Fibroblast of villous mesenchyme (primary cell): ENCODE data around the gene SFSWAP. TPM values are rescaled to one million over a fixed set of nuclear protein-coding genes. Genes with fewer than 3 reads are reported as not detected.
A peak's percentile ranks its signal among the peaks of the same experiment; 100 is the strongest.
"Not testable (repeated sequence)": the region's sequence is repeated elsewhere in the genome, so short reads cannot be mapped to it uniquely, and the experiment has no call there.

ENCODE experiments used
- DNase-seq: peaks from one replicate; pipeline ENCODE4 v3.0.0-alpha.2; 2010; ENCODE audit warnings: low read depth
- H3K4me3 ChIP-seq: 2 replicates; pipeline ENCODE4 v1.5.1; 2011; ENCODE audit warnings: low read depth, mild to moderate bottlenecking, low read length
- total RNA-seq: library from RNA; depleted of rRNA; stranded (reverse); fragments of >200 nt; gene quantifications from 2 replicates; pipeline ENCODE4 v1.2.3, GENCODE V29; 2012
- TF ChIP-seq, protein P1 (sequence below): IDR thresholded peaks from 2 replicates; pipeline ENCODE4 v1.5.1; 2012; ENCODE audit warnings: low read depth, mild to moderate bottlenecking, low read length; ENCODE audit not compliant: insufficient read depth

The SFSWAP gene
- total RNA-seq: 25.8 and 28.5 TPM in 2 replicates

DNA sequence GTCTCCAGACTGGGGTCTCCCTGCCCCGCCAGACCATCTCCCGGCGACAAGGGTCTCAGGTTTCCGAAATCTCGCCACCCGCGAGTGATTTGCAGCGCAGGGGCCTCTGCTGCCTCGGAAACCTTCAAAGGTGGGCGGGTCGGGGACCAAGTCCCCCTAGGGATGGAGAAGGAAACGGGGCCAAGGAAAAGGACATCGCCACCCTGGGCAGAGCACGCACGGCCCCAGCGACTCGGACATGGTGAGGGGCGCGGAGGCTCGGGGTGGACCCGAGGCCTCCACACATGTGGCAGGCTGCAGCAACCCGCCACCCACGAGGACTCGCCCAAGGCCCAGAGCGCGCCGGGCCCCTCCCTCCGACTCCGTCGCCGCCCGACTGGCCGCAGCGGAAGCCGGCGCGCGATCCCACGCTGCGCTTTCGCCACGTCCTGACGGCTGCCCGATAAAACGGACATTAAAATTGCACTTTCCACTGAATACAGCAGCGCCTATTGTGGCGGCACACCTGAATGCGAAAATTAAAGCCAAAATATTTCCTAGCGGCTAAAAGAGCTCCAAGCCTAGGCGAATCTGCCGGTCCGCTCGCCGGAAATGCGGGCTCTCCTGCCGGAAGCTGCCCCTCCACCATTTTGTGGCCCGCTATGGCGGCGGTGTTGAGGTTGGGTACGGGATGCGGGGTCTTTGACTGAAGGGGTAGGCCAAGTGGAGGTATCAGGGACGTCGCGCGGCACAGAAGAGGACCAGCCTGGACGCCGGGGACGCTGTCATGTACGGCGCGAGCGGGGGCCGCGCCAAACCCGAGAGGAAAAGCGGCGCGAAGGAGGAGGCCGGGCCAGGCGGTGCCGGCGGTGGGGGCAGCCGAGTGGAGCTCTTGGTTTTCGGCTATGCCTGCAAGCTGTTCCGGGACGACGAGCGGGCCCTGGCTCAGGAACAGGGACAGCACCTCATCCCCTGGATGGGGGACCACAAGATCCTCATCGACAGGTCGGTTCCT lies at the start of gene SFSWAP:
Gene SFSWAP (plus strand): TSS at position 627 of the 994 bp plus-strand sequence. CDS start 140 bp downstream, at position 767.
- TF ChIP-seq, protein P1, sequence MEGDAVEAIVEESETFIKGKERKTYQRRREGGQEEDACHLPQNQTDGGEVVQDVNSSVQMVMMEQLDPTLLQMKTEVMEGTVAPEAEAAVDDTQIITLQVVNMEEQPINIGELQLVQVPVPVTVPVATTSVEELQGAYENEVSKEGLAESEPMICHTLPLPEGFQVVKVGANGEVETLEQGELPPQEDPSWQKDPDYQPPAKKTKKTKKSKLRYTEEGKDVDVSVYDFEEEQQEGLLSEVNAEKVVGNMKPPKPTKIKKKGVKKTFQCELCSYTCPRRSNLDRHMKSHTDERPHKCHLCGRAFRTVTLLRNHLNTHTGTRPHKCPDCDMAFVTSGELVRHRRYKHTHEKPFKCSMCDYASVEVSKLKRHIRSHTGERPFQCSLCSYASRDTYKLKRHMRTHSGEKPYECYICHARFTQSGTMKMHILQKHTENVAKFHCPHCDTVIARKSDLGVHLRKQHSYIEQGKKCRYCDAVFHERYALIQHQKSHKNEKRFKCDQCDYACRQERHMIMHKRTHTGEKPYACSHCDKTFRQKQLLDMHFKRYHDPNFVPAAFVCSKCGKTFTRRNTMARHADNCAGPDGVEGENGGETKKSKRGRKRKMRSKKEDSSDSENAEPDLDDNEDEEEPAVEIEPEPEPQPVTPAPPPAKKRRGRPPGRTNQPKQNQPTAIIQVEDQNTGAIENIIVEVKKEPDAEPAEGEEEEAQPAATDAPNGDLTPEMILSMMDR: no peak
- peak within 1 kb of the TSS; percentile 99 for H3K4me3 ChIP-seq
- DNase-seq: peak; percentile 71

DNA sequence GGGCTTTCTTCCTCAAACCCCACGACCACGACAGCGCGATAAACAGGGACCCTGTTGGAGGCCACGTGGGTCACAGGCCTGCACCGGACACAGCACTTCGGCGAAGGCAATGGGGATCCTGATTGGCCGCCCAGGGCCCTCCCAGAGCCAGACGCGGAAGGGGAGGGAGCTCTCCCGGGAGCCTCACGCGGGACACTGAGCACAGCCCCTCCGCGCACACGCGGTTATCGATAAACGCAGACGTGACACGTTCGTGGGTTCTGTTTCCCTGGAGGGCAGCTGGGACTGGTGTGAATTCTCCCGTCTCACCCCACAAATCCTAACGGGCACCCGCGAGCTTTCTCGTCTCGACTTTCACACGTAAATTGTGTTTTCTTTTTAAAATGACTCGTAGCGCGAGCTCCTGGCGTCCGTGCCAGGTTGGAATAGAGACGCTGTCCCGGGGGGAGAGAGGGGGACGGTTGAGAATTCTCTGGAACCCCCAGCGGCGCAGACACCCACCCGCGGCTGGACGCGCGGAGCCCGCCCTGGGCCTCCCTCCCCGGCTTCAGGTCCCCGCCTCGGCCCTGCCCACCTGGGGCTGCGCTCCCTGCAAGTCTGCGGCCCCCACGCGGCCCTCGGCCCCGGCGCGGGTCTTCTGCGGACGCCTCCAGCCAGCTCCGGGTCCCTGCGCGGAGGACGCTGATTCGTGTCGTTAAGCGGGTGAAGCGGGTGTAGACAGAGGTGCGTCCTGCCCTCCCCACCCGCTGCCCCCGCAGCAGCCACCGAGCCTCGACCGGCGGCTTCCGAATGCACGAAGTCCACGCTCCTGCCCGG lies 49.5 kb upstream of the SFSWAP start:
- not testable (repeated sequence) for H3K4me3 ChIP-seq, DNase-seq

DNA sequence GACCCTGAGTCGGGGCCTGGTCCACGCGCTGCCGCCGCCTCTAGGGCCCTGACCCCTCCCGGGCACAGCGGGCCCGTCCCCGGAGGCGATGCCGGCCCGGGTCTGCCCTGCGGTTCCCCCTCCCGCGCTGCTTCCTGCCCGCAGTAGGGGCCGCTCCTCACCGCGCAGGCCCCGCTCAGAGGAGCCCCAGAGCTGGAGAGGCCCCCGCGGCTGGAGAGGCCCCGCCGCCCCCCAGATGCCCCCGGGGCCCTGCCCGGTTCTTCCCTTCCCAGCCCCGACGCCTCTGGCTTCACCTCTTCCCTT lies 49.0 kb upstream of the SFSWAP start:
- not testable (repeated sequence) for DNase-seq, H3K4me3 ChIP-seq

DNA sequence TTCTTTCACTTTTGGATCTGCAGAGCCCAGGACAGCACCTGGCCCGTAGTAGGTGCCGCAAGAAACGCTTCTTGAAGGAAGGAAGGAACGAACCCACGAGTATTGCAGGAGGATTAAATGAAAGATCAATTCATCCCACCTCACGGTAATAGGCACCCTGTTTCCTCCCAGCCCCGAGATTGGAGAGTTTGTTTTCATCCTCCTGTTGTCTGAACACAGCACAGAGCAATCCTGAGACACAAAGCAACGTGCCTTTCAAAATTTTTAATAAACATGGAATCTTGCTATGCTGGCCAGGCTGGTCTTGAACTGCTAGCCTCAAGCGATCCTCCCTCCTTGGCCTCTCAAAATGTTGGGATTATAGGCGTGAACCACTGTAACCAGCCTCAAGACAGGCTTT lies 48.5 kb upstream of the SFSWAP start:
- DNase-seq, H3K4me3 ChIP-seq: not testable (repeated sequence)

DNA sequence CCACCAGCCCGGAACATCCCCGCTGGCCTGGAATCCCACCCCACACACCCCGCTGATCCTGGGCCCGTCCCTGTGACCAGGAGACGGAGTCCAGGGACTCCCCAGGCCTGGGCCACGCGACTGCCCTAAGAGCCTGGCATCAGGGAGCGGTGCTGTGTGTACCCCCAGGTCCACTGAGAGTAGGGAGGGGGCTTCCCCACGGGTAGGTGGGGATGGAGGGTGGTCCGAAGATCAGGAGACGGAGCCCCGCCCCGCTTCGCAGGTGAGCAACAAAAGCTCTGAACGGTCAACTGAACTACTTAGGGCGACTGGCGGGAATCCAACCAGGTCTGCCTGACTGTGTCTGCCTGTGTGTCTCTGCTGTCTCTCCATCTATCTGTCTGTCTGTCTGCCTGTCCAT lies 45.2 kb upstream of the SFSWAP start:
- not testable (repeated sequence) for H3K4me3 ChIP-seq

DNA sequence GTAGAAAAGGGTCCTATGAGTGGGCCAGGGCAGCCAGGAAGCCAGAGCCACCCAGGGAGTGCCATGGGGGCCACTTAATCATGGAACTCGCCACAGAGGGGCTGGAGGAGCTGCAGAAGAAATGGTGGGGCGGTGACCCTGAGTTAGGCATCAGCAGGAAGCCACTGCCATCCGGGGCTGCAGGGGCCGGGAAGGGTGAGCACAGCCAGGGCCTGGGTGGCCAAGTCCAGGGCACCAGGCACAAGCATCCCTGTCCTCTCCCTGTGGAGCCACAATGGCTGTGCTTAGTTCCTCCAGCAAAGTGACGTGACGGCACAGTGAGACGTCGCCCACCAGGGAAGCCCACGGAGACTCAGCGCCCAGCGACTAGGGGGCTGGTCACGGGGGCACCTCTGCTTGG lies 44.4 kb upstream of the SFSWAP start:
- not testable (repeated sequence) for H3K4me3 ChIP-seq, DNase-seq

More for the DNA sequence above, 45.2 kb upstream of the SFSWAP start:
- DNase-seq: not testable (repeated sequence)

DNA sequence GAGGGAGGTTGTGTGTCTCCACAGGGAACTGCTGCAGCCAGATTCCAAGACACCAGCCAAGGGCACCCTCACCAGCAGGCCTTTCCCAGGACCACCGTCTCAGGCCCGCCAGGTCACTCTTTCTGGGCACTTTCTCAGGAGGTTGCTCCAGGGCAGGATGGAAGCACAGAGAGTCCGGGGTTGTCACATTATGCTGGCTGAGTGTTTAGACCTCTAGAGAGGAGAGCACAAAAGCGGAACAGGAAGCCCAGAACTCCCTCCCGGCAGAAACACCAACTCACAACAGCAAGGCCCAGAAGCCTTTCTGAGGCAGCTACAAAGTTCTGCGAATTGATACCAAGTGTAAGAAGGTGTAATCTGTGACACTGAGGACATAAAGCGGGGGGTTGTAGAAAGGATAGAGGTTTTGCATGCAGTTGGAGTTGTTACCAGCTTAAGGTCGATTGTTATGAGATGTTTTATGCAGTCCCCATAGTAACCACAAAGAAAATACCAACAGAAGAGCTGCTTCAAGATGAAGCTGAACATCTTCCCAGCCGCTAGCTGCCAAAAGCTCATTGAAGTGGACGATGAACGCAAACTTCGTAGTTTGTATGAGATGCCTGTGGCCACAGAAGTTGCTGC lies 43.8 kb upstream of the SFSWAP start:
- not testable (repeated sequence) for H3K4me3 ChIP-seq, DNase-seq

DNA sequence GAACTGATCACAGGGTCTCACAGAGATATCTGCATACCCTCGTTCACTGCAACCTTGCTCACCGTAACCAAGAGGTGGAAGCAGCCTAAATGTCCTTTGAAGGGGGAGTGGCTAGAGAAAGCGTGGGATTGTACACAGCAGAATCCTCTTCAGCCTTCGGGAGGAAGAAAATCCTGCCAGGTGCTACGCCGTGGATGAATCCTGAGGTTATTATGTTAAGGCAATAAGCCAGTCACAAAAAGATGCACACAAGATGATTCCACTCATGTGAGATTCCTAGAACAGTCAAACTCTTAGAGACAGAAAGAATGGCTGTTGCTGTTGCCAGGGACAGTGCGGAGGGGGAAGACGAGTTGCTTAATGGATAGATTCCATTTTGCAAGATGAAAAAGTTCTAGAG lies 39.6 kb upstream of the SFSWAP start:
- no peak overlapping the region for H3K4me3 ChIP-seq
- DNase-seq: no peak
- TF ChIP-seq, protein P1: no peak

DNA sequence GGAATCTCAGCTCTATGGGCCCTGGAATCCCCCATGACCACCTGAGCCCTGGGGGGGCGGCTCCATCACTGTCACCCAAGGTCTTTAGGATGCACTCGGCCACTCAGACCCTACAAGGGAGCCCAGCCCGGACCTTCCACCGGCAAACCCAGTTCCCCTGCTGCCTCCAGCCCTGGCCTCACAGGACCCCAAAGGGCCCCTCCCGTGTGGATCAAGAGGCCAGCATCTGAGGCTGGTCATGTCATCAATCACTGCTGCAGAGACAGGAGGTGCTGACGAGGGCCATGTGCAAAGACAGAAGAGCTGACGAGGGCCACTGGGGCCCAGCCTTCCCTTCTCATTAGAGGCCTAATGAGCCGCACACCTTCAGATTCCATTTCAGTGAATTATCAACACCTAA lies 39.0 kb upstream of the SFSWAP start:
- no peak overlapping the region for H3K4me3 ChIP-seq
- TF ChIP-seq, protein P1: no peak
- no peak for DNase-seq
